Neuronal stem cell (in vitro differentiated cells): Measurements from ENCODE around the gene C21orf91.
"Not testable (repeated sequence)": the region's sequence is repeated elsewhere in the genome, so short reads cannot be mapped to it uniquely, and the experiment has no call there.

Experiments used
- DNase-seq: peaks from one replicate; pipeline ENCODE4 v3.0.0-alpha.2; 2013; ENCODE audit warnings: low spot score
- H2AFZ ChIP-seq: one replicate; pipeline ENCODE4 v1.6.1; 2013; ENCODE audit warnings: mild to moderate bottlenecking, low read length, inconsistent platforms
- H2AK5ac ChIP-seq: 2 replicates; pipeline ENCODE4 v1.6.1; 2013; ENCODE audit warnings: low read depth, mild to moderate bottlenecking, inconsistent platforms, low read length, moderate library complexity, mixed read lengths
- H2BK120ac ChIP-seq: 2 replicates; pipeline ENCODE4 v1.6.1; 2013; ENCODE audit warnings: low read depth, mild to moderate bottlenecking, inconsistent platforms, low read length, moderate library complexity, mixed read lengths
- H2BK12ac ChIP-seq: one replicate; pipeline ENCODE4 v1.6.1; 2013; ENCODE audit warnings: low read length, inconsistent platforms
- H2BK15ac ChIP-seq: 2 replicates; pipeline ENCODE4 v1.6.1; 2013; ENCODE audit warnings: mild to moderate bottlenecking, low read length, inconsistent platforms, mixed read lengths
- H2BK5ac ChIP-seq: one replicate; pipeline ENCODE4 v1.6.1; 2013; ENCODE audit warnings: inconsistent platforms, mild to moderate bottlenecking, low read length, moderate library complexity
- H3K14ac ChIP-seq: one replicate; pipeline ENCODE4 v1.6.1; 2013; ENCODE audit warnings: low read length, inconsistent platforms
- H3K18ac ChIP-seq: 2 replicates; pipeline ENCODE4 v1.6.1; 2013; ENCODE audit warnings: low read length, inconsistent platforms
- H3K23ac ChIP-seq: 2 replicates; pipeline ENCODE4 v1.6.1; 2013; ENCODE audit warnings: low read depth, mild to moderate bottlenecking, mixed read lengths, low read length, inconsistent platforms; ENCODE audit not compliant: poor library complexity
- H3K27ac ChIP-seq: replicated peaks from 3 replicates; pipeline ENCODE4 v1.5.1; 2013; ENCODE audit warnings: low read length, inconsistent platforms
- H3K27me3 ChIP-seq, 3 experiments: 2 replicates each; pipeline ENCODE4 v1.6.1; 2013; ENCODE audit warnings: low read length in 3 of 3, mild to moderate bottlenecking in 2 of 3, inconsistent platforms in 1 of 3, low read depth in 1 of 3, mixed read lengths in 1 of 3, moderate library complexity in 1 of 3; ENCODE audit not compliant: control insufficient read depth in 3 of 3, insufficient read depth in 3 of 3
- H3K36me3 ChIP-seq, 2 donors: replicated peaks in 1 of 2; 2 replicates each; pipeline ENCODE4 v1.6.1; 2013; ENCODE audit warnings: low read length in 2 of 2; ENCODE audit not compliant: control insufficient read depth in 2 of 2, insufficient read depth in 2 of 2
- H3K4ac ChIP-seq: 2 replicates; pipeline ENCODE4 v1.6.1; 2013; ENCODE audit warnings: inconsistent platforms, mild to moderate bottlenecking, low read length, moderate library complexity
- H3K4me1 ChIP-seq, 2 donors: 1 replicate in 1 of 2; 2 replicates in 1 of 2; pipeline ENCODE4 v1.6.1; 2013; ENCODE audit warnings: low read length in 2 of 2, low read depth in 1 of 2; ENCODE audit not compliant: control insufficient read depth in 2 of 2, insufficient read depth in 1 of 2
- H3K4me2 ChIP-seq: one replicate; pipeline ENCODE4 v1.6.1; 2013; ENCODE audit warnings: mild to moderate bottlenecking, low read length, inconsistent platforms; ENCODE audit not compliant: insufficient read depth, poor library complexity, severe bottlenecking
- H3K4me3 ChIP-seq, 2 donors: 2 replicates each; pipeline ENCODE4 v1.5.1; 2013; ENCODE audit warnings: low read length in 2 of 2, mild to moderate bottlenecking in 2 of 2, inconsistent platforms in 1 of 2, moderate library complexity in 1 of 2
- H3K79me1 ChIP-seq: one replicate; pipeline ENCODE4 v1.6.1; 2013; ENCODE audit warnings: low read depth, mild to moderate bottlenecking, inconsistent platforms, low read length, moderate library complexity
- H3K9ac ChIP-seq: one replicate; pipeline ENCODE4 v1.6.1; 2013; ENCODE audit warnings: mild to moderate bottlenecking, low read depth, low read length, inconsistent platforms; ENCODE audit not compliant: poor library complexity
- H3K9me3 ChIP-seq, 2 donors: replicated peaks in 1 of 2; 2 replicates each; pipeline versions ENCODE3 to v1.6.1; 2013; ENCODE audit warnings: low read length in 2 of 2, mild to moderate bottlenecking in 2 of 2, inconsistent platforms in 1 of 2, low read depth in 1 of 2, mixed read lengths in 1 of 2, moderate library complexity in 1 of 2; ENCODE audit not compliant: control insufficient read depth in 2 of 2, insufficient read depth in 1 of 2
- H4K8ac ChIP-seq: one replicate; pipeline ENCODE4 v1.6.1; 2013; ENCODE audit warnings: low read depth, mild to moderate bottlenecking, inconsistent platforms, low read length, moderate library complexity
- H4K91ac ChIP-seq: one replicate; pipeline ENCODE4 v1.6.1; 2013; ENCODE audit warnings: low read length, low read depth, mild to moderate bottlenecking, inconsistent platforms; ENCODE audit not compliant: poor library complexity
- WGBS, 2 donors: extraction: QIAGEN DNeasy Blood & Tissue Kit; methylation state at CpG; one replicate each; pipeline ENCODE4 v1.1.7; 2013; ENCODE audit warnings: missing lambda C conversion rate in 2 of 2, mixed read lengths in 1 of 2; ENCODE audit not compliant: insufficient read length in 2 of 2, insufficient replicate concordance in 1 of 2; ENCODE audit errors: extremely low coverage in 2 of 2; 5-methylcytosine and 5-hydroxymethylcytosine counted together

C21orf91 gene

GRCh38 chr21:17775021-17775420 lies 44.1 kb downstream of the C21orf91 start:
- not testable (repeated sequence) for H3K27ac ChIP-seq, H2AFZ ChIP-seq, H2BK5ac ChIP-seq, H2BK12ac ChIP-seq, H3K14ac ChIP-seq, H3K4ac ChIP-seq, H3K18ac ChIP-seq, DNase-seq, H3K27me3 ChIP-seq, H2BK15ac ChIP-seq, H3K23ac ChIP-seq, H4K8ac ChIP-seq, H2BK120ac ChIP-seq, H3K9me3 ChIP-seq, H2AK5ac ChIP-seq, H3K4me3 ChIP-seq, H4K91ac ChIP-seq, H3K36me3 ChIP-seq, H3K9ac ChIP-seq, H3K79me1 ChIP-seq, H3K4me2 ChIP-seq, H3K4me1 ChIP-seq
- WGBS, 2 donors = no CpG with 5 or more reads among the region's 7 CpGs

GRCh38 chr21:17769447-17769845 lies 49.7 kb downstream of the C21orf91 start:
- Histone ChIP-seq H4K8ac (no peak overlapping the region), H4K91ac (no peak overlapping the region), H3K27me3 (no peaks in the 10 kb centered on the region), H3K9me3 (no peaks in the 10 kb centered on the region), H3K36me3 (no peaks in the 10 kb centered on the region), H3K27ac (no peak overlapping the region), H2AFZ (no peak overlapping the region), H3K4me2 (no peak overlapping the region), H2BK5ac (no peak overlapping the region), H3K14ac (no peak overlapping the region), H3K79me1 (no peaks in the 10 kb centered on the region), H3K9ac (no peak overlapping the region), H2BK15ac (no peak overlapping the region), H3K4ac (no peak overlapping the region), H3K4me3 (no peak overlapping the region), H2BK12ac (no peak overlapping the region), H3K23ac (no peak overlapping the region), H2BK120ac (no peak overlapping the region), H3K18ac (no peak overlapping the region), H2AK5ac (no peak overlapping the region), H3K4me1 (no peaks in the 10 kb centered on the region)
- no peak for DNase-seq
- no CpG with 5 or more reads among the region's 3 CpGs for WGBS, 2 donors

DNA sequence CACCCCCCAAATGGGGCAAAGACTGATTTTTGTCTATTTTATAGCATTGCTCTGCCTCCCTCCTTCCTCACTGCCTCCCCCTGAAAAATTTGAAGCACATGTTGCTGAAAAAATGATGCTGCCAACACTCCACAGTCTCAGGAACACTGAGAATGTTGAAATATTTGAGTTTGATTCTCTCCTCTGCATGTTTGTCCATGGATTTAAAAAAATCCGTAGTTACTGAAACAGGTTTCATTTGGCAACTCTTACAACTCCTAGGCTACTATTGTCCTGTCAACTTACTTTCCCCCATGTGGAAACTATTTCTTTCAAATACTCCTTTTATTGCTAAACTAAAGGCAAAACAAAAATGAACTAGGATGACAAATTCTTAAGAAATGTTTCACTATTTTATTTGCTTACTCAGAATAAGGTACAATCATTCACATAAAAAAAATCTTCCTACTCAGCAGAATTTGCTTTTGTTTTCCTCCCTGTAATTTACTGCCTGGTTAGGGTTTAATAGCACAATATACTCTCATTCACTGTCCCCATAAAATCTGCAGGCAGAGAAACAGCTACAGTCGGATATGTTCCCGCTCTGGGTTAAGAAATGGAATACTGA lies 50.2 kb downstream of the C21orf91 start:
- Histone ChIP-seq H3K4me1 (no peaks in the 10 kb centered on the region), H4K91ac (no peak overlapping the region), H3K4ac (no peak overlapping the region), H2BK120ac (no peak overlapping the region), H3K27ac (no peak overlapping the region), H3K4me3 (no peak overlapping the region), H2AK5ac (no peak overlapping the region), H2AFZ (no peak overlapping the region), H3K79me1 (no peaks in the 10 kb centered on the region), H3K4me2 (no peak overlapping the region), H3K9ac (no peak overlapping the region), H3K36me3 (no peaks in the 10 kb centered on the region), H2BK12ac (no peak overlapping the region), H3K18ac (no peak overlapping the region), H2BK15ac (no peak overlapping the region), H3K23ac (no peak overlapping the region), H3K14ac (no peak overlapping the region), H2BK5ac (no peak overlapping the region), H3K9me3 (no peaks in the 10 kb centered on the region), H4K8ac (no peak overlapping the region), H3K27me3 (no peaks in the 10 kb centered on the region)
- no CpG with 5 or more reads among the region's 3 CpGs for WGBS, 2 donors
- DNase-seq = no peak

- DNase-seq = no peak
- H3K79me1 ChIP-seq = no peaks in the 10 kb centered on the region
- no peak overlapping the region for H3K23ac ChIP-seq
- no peak overlapping the region for H3K14ac ChIP-seq
- H3K18ac ChIP-seq = no peak overlapping the region
- H2BK5ac ChIP-seq = no peak overlapping the region
- H3K4ac ChIP-seq = no peak overlapping the region
- H3K4me2 ChIP-seq = no peak overlapping the region
- H2BK120ac ChIP-seq = no peak overlapping the region
- no peak overlapping the region for H2AK5ac ChIP-seq
- no peaks in the 10 kb centered on the region for H3K4me1 ChIP-seq
- no peak overlapping the region for H3K4me3 ChIP-seq
- no peak overlapping the region for H2AFZ ChIP-seq
- H3K27ac ChIP-seq = no peak overlapping the region
- H2BK12ac ChIP-seq = no peak overlapping the region
- no peaks in the 10 kb centered on the region for H3K36me3 ChIP-seq
- no peak overlapping the region for H4K91ac ChIP-seq
- H3K27me3 ChIP-seq = no peaks in the 10 kb centered on the region
- no CpG with 5 or more reads among the region's 5 CpGs for WGBS, 2 donors
- H3K9ac ChIP-seq = no peak overlapping the region
- H3K9me3 ChIP-seq = no peaks in the 10 kb centered on the region
- H4K8ac ChIP-seq = no peak overlapping the region
- no peak overlapping the region for H2BK15ac ChIP-seq
Observed at GRCh38 chr21:17765207-17765606, 53.9 kb downstream of the C21orf91 start.
